Stimulated activated CD8-positive, alpha-beta memory T cell treated with anti-CD3 and anti-CD28 coated beads, Interleukin-12 subunit alpha, Interleukin-12 subunit beta, amount 100 ng/mL, for 24 hours (primary cell): ENCODE measurements around the gene PIGZ.

ENCODE experiments used
- DNase-seq: peaks from one replicate; pipeline ENCODE4 v3.0.0-alpha.2; 2020; ENCODE audit errors: extremely low read depth

The PIGZ gene

DNA sequence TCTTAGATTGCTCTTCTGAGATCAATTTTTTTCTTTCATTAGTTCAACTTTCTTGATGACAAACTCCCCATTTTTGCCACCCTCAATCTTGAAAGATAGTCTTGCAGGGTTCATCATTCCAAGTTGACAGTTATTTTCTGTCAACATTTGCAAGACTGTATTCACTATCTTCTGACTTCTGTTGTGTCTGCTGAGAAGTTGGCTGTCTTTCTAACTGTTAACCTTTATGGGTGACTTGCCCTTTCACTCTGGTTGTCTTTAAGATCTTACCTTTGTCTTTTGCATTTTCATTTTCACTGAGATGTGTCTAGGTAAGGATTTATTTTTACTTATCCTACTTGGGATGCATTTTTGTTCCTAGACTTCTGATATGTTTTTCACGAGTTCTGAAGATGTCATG, 14.6 kb upstream of the PIGZ start:
- DNase-seq: no peak

GRCh38 chr3:196981657-196982056, 13.0 kb upstream of the PIGZ start:
- no peak for DNase-seq

DNA sequence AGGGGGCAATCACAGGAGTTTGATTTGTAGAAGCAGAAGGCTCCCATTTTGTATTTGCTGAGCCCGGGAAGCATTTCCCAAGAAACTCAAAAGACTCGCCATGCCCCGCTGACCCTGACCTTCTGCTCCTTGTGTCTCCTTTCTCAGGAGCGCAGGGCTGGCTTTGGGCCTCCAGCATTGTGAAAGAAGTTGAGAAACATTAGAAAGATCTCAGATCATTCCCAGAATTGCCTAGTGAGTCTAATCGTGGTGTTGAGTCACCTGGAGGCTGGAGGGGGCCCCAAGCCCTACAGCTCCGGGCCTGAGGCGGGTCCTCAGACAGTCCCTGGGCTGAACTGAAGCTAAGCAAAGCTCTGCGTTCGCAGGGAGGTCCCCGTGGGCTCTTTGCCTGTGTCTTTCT, 10.9 kb upstream of the PIGZ start:
- DNase-seq: no peak

DNA sequence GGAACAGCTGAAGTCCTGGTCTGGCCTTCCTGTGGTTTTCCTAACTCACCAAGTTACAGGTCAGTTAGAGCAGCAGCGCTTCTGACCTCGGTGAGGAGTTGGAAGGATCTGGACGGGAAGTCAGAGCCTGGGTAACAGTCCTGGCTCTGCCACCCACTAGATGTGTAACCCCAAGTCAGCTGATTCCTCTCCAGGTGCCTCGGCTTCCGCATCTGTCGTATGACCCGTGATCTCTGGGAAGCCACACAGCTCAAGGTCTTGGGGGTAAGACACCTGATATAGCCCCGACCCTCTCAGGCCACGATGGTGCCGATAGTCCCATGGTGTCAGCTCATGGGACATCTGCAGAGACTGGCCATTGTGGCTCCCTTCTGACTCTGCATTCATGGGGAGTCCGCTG, 8.3 kb upstream of the PIGZ start:
- DNase-seq: no peak

DNA sequence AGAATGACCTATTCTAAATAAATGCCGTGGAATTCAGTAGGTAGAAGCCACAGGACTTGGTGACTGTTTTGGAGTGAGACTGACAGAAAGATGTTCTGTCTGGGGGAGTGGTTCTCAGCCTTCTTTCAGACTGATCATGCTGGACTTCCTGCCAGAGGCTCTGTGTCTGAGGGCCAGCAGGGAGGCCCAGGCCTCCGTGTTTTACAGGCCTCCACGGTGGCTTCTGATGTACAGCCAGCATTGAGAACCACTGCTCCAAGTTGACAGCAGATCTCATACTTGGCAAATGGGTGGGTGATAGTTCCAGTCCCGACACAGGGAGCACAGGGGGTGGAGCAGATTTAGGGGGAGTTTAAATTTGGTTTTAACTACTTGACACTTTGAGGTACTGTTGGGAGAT, 6.7 kb upstream of the PIGZ start:
- DNase-seq: no peak

GRCh38 chr3:196974661-196975060, 6.0 kb upstream of the PIGZ start:
- DNase-seq: no peak

DNA sequence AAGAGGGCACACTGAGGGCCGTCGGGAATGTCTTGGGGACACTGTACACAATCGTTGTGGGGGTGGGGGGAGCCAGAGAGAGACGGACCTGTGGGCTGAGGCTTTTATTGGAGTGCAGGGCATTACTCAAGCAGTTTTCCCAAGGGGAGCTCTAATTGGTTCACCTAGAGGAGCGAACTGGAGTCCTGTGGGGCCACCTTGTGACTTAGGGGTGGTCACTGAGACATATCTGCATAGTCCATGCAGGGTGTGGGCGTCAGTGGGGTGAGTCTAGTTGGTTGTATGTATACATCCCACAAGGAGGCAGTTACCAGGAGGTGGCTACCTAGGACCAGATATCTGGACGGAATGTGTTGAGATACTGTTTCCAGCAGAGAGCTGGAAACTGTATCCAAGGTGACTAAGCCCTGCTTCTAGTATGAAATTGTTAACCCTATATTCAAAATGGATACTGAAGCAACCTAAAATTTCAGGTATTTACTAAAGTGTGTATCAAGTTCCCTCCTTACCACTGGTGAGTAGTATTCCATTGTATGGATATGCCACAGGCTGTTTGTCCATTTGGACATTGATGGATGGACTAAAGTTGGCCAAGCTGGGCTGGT, 2.6 kb upstream of the PIGZ start:
- DNase-seq: no peak

GRCh38 chr3:196970547-196971093, 2.0 kb upstream of the PIGZ start:
- DNase-seq: no peak

DNA sequence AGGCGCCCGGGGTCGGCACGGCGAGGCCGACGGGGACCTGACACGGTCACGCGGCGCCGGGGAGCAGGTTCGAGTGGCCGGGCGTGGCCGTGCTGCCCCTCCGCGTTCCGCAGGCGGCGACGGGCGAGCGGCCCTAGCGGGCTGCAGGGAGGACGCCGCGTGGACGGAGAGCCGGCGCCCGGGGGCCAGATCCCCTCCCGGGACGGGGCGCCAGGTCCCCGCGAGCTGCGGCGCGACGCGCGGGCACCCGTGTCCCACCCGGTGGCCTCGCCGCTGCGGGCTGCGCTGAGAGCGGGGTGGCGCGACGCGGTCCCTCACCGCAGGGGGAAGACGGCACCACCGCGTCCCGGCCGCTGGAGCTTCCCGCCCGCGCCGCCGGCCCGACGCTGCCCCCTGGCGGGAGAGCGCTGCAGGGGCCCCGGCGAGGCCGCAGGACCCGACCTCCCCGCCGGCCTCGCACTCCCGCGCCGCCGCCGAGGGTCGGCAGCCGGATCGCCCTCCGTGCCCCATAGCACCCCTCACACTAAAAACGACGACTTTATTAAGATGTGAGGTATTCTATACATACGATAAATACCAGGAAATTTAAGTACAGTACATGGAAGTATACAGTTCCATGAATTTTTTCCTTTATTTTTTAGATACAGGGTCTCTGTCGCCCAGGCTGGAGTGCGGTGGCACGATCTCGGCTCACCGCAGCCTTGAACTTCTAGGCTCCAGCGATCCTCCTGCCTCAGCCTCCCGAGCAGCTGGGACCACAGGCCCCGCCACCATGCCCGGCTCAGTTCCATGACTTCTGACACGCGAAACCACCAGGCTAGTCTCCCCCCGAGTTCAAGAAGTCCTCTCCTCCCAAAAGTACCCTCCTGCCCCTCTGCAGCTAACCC, 1.3 kb upstream of the PIGZ start:
- DNase-seq: no peak

DNA sequence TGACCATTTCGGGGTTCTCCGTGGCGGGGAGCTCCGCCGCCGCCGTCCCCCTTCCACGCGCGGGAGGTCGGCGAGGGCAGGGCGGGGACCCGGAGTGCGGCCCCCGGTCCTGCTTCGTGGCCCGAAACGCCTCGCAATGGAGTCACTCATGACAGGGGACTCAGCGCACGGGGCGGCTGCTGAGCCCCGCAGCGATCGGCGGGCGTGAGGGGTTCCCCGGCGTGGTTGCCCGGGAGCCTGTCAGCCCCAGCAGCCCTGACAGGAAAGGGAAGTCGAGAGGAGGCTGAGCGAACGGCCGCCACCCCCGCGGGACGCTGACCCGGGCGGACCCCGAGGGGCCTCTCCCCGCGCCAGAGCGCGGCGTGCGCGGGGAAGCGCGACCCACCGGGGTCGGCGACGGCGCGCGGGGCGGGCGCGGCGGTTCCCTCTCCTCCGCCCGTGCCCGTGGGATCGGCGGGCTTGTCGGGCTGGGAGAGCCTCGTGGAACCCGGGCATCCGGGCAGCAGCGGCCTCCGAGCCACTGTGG, 564 bp upstream of the PIGZ start:
- no peak for DNase-seq

DNA sequence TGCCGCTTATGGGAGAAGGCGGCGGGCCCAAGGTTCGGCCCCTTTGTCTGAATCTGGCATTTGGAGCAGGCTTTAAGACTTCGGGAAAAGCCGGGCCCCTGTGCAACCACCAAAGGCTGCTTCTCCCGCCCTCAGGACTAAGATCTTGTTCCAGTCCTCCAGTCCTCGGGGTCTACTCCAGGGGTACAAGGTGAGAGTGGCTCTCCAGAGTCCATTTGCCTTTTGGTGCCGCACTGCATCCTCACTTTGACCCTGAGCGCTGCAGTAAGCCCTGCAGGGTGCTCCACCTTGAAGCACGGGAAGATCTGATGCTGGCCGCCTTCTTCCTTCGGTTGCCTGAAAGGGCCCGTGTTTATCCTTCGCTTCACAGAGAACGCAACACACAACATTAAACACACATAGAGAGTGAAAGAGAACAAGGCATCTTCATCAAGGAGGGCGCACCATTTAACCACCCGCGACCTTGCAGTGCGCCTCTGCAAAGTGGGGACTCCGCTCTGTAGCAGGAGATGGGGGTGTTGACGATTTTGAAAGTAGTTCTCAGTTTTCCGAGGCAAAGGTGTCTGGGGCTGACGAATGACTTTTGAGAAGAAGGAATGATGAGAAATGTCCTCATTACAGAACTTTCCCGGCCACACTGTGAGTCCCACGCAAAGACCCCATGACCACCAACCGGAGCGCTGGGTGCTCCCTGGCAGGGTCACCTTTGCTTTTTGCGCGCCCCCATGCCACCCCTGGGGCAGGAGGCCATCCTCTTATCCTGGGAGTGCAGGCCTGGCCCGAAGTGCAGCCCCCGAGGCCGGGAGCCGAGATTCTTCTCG, 1.0 kb downstream of the PIGZ start:
- no peak for DNase-seq

DNA sequence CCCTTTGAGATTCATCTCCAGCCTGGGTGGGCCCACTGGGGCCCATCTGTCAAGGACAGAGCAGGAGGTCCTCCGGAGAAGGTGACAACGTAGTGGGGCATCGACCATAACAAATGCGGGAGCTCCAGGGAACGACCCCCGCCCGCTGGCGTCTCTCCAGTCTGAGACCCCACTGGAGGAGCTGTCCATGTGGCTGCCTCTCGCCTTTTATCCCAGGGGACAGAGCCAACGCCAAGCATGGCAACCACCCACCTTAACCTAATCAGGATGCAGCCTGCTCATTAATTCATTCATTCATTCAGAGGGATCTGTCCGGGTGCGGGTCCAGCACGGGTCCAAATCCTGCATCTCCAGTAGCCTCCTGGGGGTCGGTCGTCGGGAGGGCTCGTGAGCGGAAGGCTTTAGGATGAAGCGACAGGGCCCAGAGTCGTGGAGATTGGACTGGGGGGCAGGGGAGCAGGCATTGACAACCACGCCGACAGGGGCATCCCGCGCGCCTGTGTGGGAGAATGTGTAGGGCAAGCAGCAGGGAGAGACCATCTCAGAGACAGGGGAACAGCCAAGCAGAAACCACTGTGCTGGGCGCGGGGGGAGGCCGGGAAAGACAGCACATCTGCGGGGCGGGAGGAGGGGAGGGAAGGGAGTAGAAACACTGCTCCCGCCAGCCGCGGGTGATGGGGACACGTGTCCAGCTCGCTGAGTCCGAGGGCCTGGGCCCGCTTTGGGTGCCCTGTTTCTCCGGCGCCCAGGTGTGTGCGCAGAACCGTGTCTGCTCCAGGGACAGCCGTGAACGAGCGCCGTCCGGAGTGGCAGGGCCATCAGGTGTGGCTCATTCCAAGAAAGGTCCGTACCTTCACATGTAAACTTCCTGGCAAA, 1.9 kb downstream of the PIGZ start:
- no peak for DNase-seq

GRCh38 chr3:196965804-196966173, 2.8 kb downstream of the PIGZ start:
- no peak for DNase-seq

DNA sequence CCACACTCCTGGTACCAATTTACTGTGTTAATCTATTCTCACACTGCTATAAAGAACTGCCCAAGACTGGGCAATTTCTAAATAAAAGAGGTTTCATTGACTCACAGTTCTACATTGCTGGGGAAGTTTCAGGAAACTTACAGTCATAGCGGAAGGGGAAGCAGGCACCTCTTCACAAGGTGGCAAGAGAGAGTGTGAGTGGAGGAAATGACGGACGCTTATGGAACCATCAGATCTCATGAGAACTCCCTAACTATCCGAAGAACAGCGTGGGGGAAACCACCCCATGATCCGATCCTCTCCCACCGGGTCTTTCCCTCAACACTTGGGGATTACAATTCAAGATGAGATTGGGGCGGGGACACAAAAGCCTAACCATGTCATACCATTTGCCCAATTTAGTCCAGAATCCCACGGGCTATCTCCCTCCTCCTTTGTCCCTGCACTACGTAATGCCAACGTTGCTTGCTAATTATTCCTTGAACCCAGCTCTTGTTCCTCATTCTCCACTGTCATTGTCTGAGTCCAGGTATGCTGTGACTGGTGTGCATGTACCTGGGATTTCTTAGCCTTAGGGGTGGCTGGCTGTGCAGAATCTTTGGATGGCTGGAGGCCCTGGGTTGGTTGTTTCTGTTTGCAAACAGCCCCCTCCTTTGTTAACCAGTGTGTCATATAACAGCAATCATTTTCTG, 3.4 kb downstream of the PIGZ start:
- DNase-seq: no peak

GRCh38 chr3:196963631-196963953, 5.0 kb downstream of the PIGZ start:
- no peak for DNase-seq

DNA sequence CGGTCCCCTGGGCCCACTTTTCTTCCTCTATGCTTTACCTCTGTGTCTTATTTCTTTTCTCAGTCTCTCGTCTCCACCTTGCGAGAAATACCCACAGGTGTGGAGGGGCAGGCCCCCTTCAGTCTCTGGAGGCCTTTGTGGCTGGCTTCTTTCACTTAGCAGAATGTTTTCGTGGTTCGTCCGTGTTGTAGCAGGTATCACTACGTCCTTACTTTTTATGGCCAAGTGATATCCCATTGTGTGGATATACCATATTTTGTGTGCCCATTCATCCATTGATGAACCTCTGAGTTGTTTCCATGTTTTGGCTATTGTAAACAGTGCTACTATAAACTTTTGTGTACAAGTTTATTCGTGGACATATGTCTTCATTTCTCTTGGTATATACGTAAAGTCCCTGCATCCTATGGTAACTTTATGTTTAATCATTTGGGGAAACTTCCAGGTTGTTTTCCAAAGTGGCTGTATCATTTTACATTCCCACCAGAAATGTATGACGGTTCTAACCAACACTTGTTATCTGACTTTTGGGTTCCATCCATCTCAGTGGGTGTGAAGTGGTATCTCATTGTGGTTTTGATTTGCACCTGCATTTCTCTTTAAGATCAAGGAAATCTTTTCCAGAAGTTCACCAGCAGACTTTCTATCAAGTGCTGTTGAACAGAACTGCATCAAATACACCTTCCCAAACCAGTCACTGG, 5.6 kb downstream of the PIGZ start:
- DNase-seq: no peak

DNA sequence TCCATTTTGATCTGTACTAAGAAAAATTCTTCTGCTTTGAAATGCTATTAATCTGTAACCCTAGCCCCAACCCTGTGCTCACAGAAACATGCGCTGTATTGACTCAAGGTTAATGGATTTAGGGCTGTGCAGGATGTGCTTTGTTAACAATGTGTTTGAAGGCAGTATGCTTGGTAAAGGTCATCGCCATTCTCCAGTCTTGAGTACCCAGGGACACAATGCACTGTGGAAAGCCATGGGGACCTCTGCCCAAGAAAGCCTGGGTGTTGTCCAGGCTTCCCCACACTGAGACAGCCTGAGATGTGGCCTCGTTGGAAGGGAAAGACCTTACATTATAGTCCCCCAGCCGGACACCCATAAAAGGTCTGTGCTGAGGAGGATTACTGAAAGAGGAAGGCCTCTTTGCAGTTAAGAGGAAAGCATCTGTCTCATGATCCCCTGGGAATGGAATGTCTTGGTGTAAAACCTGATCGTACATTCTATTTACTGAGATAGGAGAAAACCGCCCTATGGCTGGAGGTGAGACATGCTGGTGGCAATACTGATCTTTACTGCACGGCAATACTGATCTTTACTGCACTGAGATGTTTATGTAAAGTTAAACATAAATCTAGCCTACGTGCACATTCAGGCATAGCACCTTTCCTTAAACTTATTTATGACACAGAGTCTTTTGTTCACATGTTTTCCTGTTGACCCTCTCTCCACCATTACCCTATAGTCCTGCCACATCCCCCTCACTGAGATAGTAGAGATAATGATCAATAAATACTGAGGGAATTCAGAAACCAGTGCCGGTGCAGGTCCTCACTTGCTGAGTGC, 6.3 kb downstream of the PIGZ start:
- no peak for DNase-seq

GRCh38 chr3:196954832-196955231, 13.8 kb downstream of the PIGZ start:
- no peak for DNase-seq

DNA sequence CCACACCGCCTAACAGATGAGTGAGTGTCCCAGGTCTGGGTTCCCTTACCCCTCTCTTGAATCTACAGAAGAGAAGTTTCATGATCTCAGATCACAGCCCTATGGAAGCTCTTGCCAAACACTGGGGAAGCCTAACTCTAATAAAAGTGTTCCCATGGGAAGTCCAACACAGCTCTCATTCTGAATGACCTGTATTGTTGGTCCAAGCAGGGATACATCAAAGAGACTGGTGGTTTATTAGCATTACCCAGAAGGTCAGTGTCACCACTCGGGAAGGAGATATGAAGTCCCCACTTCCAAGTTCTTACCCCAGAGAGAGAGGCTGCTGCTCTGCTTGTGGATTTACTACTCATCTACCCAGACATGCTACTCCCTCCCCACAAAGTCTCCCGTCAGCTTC, 17.3 kb downstream of the PIGZ start:
- no peak for DNase-seq
